KOPT-K1 (cell line): ENCODE results near the gene METTL23.
"Not testable (repeated sequence)": the region's sequence is repeated elsewhere in the genome, so short reads cannot be mapped to it uniquely, and the experiment has no call there.

Source experiments
- H3K27ac ChIP-seq: fragments of 200-600 bp; sonication (generic); 2 replicates; pipeline ENCODE4 v1.5.1; 2016; ENCODE audit warnings: antibody characterized with exemption, mild to moderate bottlenecking, low read depth, low read length; ENCODE audit not compliant: poor library complexity, severe bottlenecking
- H3K36me3 ChIP-seq: fragments of 200-600 bp; sonication (generic); 2 replicates; pipeline ENCODE4 v1.5.1; 2017; ENCODE audit warnings: antibody characterized with exemption, mild to moderate bottlenecking, low read length, moderate library complexity; ENCODE audit not compliant: insufficient read depth
- H3K9me3 ChIP-seq: fragments of 200-600 bp; sonication (generic); 2 replicates; pipeline ENCODE4 v1.5.1; 2017; ENCODE audit warnings: antibody characterized with exemption, low read length, mild to moderate bottlenecking; ENCODE audit not compliant: insufficient read depth, poor library complexity, severe bottlenecking

Gene METTL23

GRCh38 chr17:76687298-76688164 is 39.1 kb upstream of the METTL23 start:
- Histone ChIP-seq H3K27ac (no peak overlapping the region), H3K36me3 (no peaks in the 10 kb centered on the region), H3K9me3 (no peaks in the 10 kb centered on the region)

- H3K36me3 ChIP-seq, result no peaks in the 10 kb centered on the region
- no peak overlapping the region for H3K27ac ChIP-seq
Observed at GRCh38 chr17:76688165-76688622, 38.4 kb upstream of the METTL23 start.

GRCh38 chr17:76689859-76690258 is 36.8 kb upstream of the METTL23 start:
- Histone ChIP-seq H3K27ac (no peak overlapping the region), H3K36me3 (no peaks in the 10 kb centered on the region), H3K9me3 (no peaks in the 10 kb centered on the region)

More at GRCh38 chr17:76688165-76688622, 38.4 kb upstream of the METTL23 start:
- H3K9me3 ChIP-seq, result no peaks in the 10 kb centered on the region

- H3K27ac ChIP-seq, result no peak overlapping the region
- no peaks in the 10 kb centered on the region for H3K36me3 ChIP-seq
- no peaks in the 10 kb centered on the region for H3K9me3 ChIP-seq
Observed at GRCh38 chr17:76690596-76691280, 35.9 kb upstream of the METTL23 start.

- Histone ChIP-seq H3K36me3 (no peaks in the 10 kb centered on the region), H3K27ac (no peak overlapping the region), H3K9me3 (no peaks in the 10 kb centered on the region)
Observed at GRCh38 chr17:76691379-76692191, 35.1 kb upstream of the METTL23 start.

GRCh38 chr17:76695059-76695831 is 31.4 kb upstream of the METTL23 start:
- Histone ChIP-seq H3K9me3 (no peaks in the 10 kb centered on the region), H3K27ac (no peak overlapping the region), H3K36me3 (no peaks in the 10 kb centered on the region)

- Histone ChIP-seq H3K9me3 (no peaks in the 10 kb centered on the region), H3K27ac (no peak overlapping the region), H3K36me3 (no peaks in the 10 kb centered on the region)
Observed at GRCh38 chr17:76696763-76697701, 29.6 kb upstream of the METTL23 start.

GRCh38 chr17:76697702-76698465 is 28.8 kb upstream of the METTL23 start:
- no peak overlapping the region for H3K27ac ChIP-seq
- no peaks in the 10 kb centered on the region for H3K36me3 ChIP-seq
- H3K9me3 ChIP-seq, result no peaks in the 10 kb centered on the region

- not testable (repeated sequence) for H3K36me3 ChIP-seq, H3K9me3 ChIP-seq, H3K27ac ChIP-seq
Observed at GRCh38 chr17:76698466-76698977, 28.1 kb upstream of the METTL23 start.

- H3K27ac ChIP-seq, result no peak overlapping the region
- H3K36me3 ChIP-seq, result no peaks in the 10 kb centered on the region
- no peaks in the 10 kb centered on the region for H3K9me3 ChIP-seq
Observed at GRCh38 chr17:76700270-76700616, 26.4 kb upstream of the METTL23 start.

- Histone ChIP-seq H3K27ac (no peak overlapping the region), H3K9me3 (no peaks in the 10 kb centered on the region), H3K36me3 (no peaks in the 10 kb centered on the region)
Observed at GRCh38 chr17:76700617-76701470, 25.8 kb upstream of the METTL23 start.

- no peaks in the 10 kb centered on the region for H3K36me3 ChIP-seq
- H3K9me3 ChIP-seq, result no peaks in the 10 kb centered on the region
- no peak overlapping the region for H3K27ac ChIP-seq
Observed at GRCh38 chr17:76701471-76701967, 25.1 kb upstream of the METTL23 start.
